ENCODE measurements around the gene ZNF462. TPM values are rescaled to one million over a fixed set of nuclear protein-coding genes. Genes with fewer than 3 reads are reported as not detected.

The ZNF462 gene
- total RNA-seq, 1 experiment from 2014 or later = 34.5 TPM

- H3K9me3 ChIP-seq = no peaks in the 10 kb centered on the region
- no peak for DNase-seq
- TF ChIP-seq, protein P1, sequence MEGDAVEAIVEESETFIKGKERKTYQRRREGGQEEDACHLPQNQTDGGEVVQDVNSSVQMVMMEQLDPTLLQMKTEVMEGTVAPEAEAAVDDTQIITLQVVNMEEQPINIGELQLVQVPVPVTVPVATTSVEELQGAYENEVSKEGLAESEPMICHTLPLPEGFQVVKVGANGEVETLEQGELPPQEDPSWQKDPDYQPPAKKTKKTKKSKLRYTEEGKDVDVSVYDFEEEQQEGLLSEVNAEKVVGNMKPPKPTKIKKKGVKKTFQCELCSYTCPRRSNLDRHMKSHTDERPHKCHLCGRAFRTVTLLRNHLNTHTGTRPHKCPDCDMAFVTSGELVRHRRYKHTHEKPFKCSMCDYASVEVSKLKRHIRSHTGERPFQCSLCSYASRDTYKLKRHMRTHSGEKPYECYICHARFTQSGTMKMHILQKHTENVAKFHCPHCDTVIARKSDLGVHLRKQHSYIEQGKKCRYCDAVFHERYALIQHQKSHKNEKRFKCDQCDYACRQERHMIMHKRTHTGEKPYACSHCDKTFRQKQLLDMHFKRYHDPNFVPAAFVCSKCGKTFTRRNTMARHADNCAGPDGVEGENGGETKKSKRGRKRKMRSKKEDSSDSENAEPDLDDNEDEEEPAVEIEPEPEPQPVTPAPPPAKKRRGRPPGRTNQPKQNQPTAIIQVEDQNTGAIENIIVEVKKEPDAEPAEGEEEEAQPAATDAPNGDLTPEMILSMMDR (IDR thresholded peaks at IDR 0.05; ENCODE audit: insufficient read depth in 1 of 2, low read depth in 1 of 2, low read length in 1 of 2, severe bottlenecking in 1 of 2, unreplicated experiment in 1 of 2) = no peak
- peaks cover 9% of the 10 kb centered on the region for H3K9me3 Mint-ChIP-seq (ENCODE audit: unreplicated experiment)
- no TSS peak for BruUV-seq (replicated peaks)
- no peaks in the 10 kb centered on the region for H3K27me3 ChIP-seq (replicated peaks; ENCODE audit: control insufficient read depth, insufficient read depth, low read length)
- peaks cover 40% of the 10 kb centered on the region for H3K4me1 Mint-ChIP-seq (ENCODE audit: low read depth, unreplicated experiment)
- intact Hi-C loops (cut with micrococcal nuclease; ENCODE audit: unreplicated experiment) = loop anchor here (5.0 kb wide), 2 partner anchors 222 to 287 kb away; no protein-coding TSS in a partner anchor
- CTCF ChIA-PET = no interaction called here
- H3K4me3 Mint-ChIP-seq (ENCODE audit: unreplicated experiment) = no peak overlapping the region
- H3K36me3 Mint-ChIP-seq (ENCODE audit: insufficient read depth, unreplicated experiment) = peaks cover 63% of the 10 kb centered on the region
- H3K4me3 ChIP-seq (ENCODE audit: low read depth, low read length) = no peak overlapping the region
- POLR2A ChIA-PET = no interaction called here
- H3K36me3 ChIP-seq (ENCODE audit: control insufficient read depth, insufficient read depth, low read length) = peaks cover 1% of the 10 kb centered on the region
- peaks cover 37% of the 10 kb centered on the region for H3K4me1 ChIP-seq
- no peak overlapping the region for H3K27ac Mint-ChIP-seq (ENCODE audit: unreplicated experiment)
- H3K27me3 Mint-ChIP-seq (ENCODE audit: insufficient read depth, unreplicated experiment) = no peaks in the 10 kb centered on the region
These were observed 71.7 kb downstream of the ZNF462 start for GRCh38 chr9:106934442-106935238.

DNA sequence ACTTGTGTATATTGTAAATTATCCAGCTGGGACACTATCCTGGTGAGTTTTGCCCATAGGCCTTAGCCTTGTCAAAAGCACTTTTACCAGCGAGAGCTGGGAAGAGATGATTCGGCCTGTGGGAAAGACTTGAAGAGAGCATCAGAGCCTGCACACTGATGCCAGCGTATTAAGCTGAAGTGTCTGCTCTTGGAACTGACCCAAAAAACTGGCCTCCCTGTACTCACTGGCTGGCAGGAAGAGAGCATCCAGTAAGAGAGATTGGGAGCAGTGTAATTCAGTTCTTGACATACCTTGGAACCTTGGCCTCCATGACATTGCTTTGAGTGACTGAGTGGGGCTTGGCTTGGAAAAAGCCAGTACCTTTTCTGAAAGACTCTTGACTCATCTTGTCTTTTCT is 73.7 kb downstream of the ZNF462 start:
- no peak overlapping the region for H3K4me3 ChIP-seq (ENCODE audit: low read depth, low read length)
- TF ChIP-seq, protein P1 (IDR thresholded peaks at IDR 0.05; ENCODE audit: insufficient read depth in 1 of 2, low read depth in 1 of 2, low read length in 1 of 2, severe bottlenecking in 1 of 2, unreplicated experiment in 1 of 2) = no peak
- H3K36me3 Mint-ChIP-seq (ENCODE audit: insufficient read depth, unreplicated experiment) = peaks cover 70% of the 10 kb centered on the region
- no peaks in the 10 kb centered on the region for H3K27me3 Mint-ChIP-seq (ENCODE audit: insufficient read depth, unreplicated experiment)
- POLR2A ChIA-PET = no interaction called here
- peaks cover 1% of the 10 kb centered on the region for H3K36me3 ChIP-seq (ENCODE audit: control insufficient read depth, insufficient read depth, low read length)
- no peaks in the 10 kb centered on the region for H3K27me3 ChIP-seq (replicated peaks; ENCODE audit: control insufficient read depth, insufficient read depth, low read length)
- intact Hi-C loops (cut with micrococcal nuclease; ENCODE audit: unreplicated experiment) = no loop called here
- H3K27ac Mint-ChIP-seq (ENCODE audit: unreplicated experiment) = no peak overlapping the region
- no peak for DNase-seq
- no TSS peak for BruUV-seq (replicated peaks)
- H3K4me3 Mint-ChIP-seq (ENCODE audit: unreplicated experiment) = no peak overlapping the region
- CTCF ChIA-PET = no interaction called here
- peaks cover 9% of the 10 kb centered on the region for H3K9me3 Mint-ChIP-seq (ENCODE audit: unreplicated experiment)
- H3K4me1 Mint-ChIP-seq (ENCODE audit: low read depth, unreplicated experiment) = peaks cover 21% of the 10 kb centered on the region
- H3K9me3 ChIP-seq = no peaks in the 10 kb centered on the region
- H3K4me1 ChIP-seq = peaks cover 17% of the 10 kb centered on the region

DNA sequence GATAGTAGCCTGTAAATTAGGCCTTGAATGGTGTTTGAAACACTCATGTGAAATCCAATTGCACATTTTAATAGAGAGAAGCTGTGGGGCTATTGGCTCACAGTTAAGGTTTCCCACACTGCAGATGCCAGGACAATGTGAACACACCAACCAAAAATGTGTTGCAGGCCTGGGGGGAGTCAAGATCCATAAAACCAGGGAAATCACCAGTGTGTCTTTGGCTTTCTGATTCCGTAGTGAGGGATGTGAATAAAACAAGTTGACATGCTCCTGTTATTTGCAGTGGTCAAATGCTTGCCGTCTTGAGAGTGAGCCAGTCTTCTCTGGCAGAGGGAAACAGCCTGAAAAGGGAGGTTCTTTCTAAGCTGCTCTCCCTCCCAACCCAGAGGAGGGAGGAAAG is 79.0 kb downstream of the ZNF462 start:
- no peaks in the 10 kb centered on the region for H3K27me3 Mint-ChIP-seq (ENCODE audit: insufficient read depth, unreplicated experiment)
- POLR2A ChIA-PET = no interaction called here
- H3K4me1 ChIP-seq = 0 out of 2 replicates have a peak, but pooled peaks cover 4% of the 10 kb centered on the region

More for the DNA sequence above, 79.0 kb downstream of the ZNF462 start:
- TF ChIP-seq, protein P1 (IDR thresholded peaks at IDR 0.05; ENCODE audit: insufficient read depth in 1 of 2, low read depth in 1 of 2, low read length in 1 of 2, severe bottlenecking in 1 of 2, unreplicated experiment in 1 of 2) = no peak
- intact Hi-C loops (cut with micrococcal nuclease; ENCODE audit: unreplicated experiment) = no loop called here
- H3K27me3 ChIP-seq (replicated peaks; ENCODE audit: control insufficient read depth, insufficient read depth, low read length) = no peaks in the 10 kb centered on the region
- no peaks in the 10 kb centered on the region for H3K9me3 ChIP-seq
- Mint-ChIP-seq H3K4me3 (ENCODE audit: unreplicated experiment) (no peak overlapping the region), H3K4me1 (ENCODE audit: low read depth, unreplicated experiment) (peaks cover 8% of the 10 kb centered on the region), H3K36me3 (ENCODE audit: insufficient read depth, unreplicated experiment) (peaks cover 37% of the 10 kb centered on the region), H3K9me3 (ENCODE audit: unreplicated experiment) (no peaks in the 10 kb centered on the region), H3K27ac (ENCODE audit: unreplicated experiment) (no peak overlapping the region)
- no peak overlapping the region for H3K4me3 ChIP-seq (ENCODE audit: low read depth, low read length)
- DNase-seq = no peak
- H3K36me3 ChIP-seq (ENCODE audit: control insufficient read depth, insufficient read depth, low read length) = no peaks in the 10 kb centered on the region
- no TSS peak for BruUV-seq (replicated peaks)
- CTCF ChIA-PET = no interaction called here

All from Caco-2 (cell line).